GM18505 (cell line): ENCODE results near the gene MYRF.

Experiments used
- ATAC-seq: cut with Tn5 transposase; IDR thresholded peaks from one replicate; pipeline ENCODE4 v1.9.1; 2021; ENCODE audit not compliant: unreplicated experiment
- POLR2A ChIP-seq: IDR thresholded peaks from 4 replicates; pipeline ENCODE4 v1.6.1; 2011; ENCODE audit warnings: borderline replicate concordance; ENCODE audit not compliant: insufficient read depth, insufficient read length; ENCODE audit errors: extremely low read depth

Gene MYRF

GRCh38 chr11:61737636-61738386 is 14.6 kb upstream of the MYRF start:
- TF ChIP-seq POLR2A: no peak
- ATAC-seq: no peak

GRCh38 chr11:61738776-61739175 is 13.7 kb upstream of the MYRF start:
- ATAC-seq: no peak
- TF ChIP-seq POLR2A: no peak

- TF ChIP-seq POLR2A: no peak
- ATAC-seq: no peak
These were observed 13.0 kb upstream of the MYRF start for GRCh38 chr11:61739413-61739812.

- no peak for TF ChIP-seq POLR2A
- ATAC-seq: no peak
These were observed 12.5 kb upstream of the MYRF start for GRCh38 chr11:61739966-61740365.

- no peak for ATAC-seq
- TF ChIP-seq POLR2A: no peak
These were observed 10.0 kb upstream of the MYRF start for GRCh38 chr11:61742391-61742790.

GRCh38 chr11:61743486-61744095 is 8.8 kb upstream of the MYRF start:
- no peak for TF ChIP-seq POLR2A
- no peak for ATAC-seq

- ATAC-seq: no peak
- no peak for TF ChIP-seq POLR2A
These were observed 8.3 kb upstream of the MYRF start for GRCh38 chr11:61744181-61744580.

GRCh38 chr11:61744609-61745156 is 7.8 kb upstream of the MYRF start:
- no peak for TF ChIP-seq POLR2A
- ATAC-seq: no peak

- no peak for TF ChIP-seq POLR2A
- no peak for ATAC-seq
These were observed 6.5 kb upstream of the MYRF start for GRCh38 chr11:61745781-61746441.

- TF ChIP-seq POLR2A: no peak
- no peak for ATAC-seq
These were observed 5.8 kb upstream of the MYRF start for GRCh38 chr11:61746442-61747191.

GRCh38 chr11:61747192-61747966 is 5.1 kb upstream of the MYRF start:
- no peak for ATAC-seq
- TF ChIP-seq POLR2A: no peak

- no peak for ATAC-seq
- no peak for TF ChIP-seq POLR2A
These were observed 4.5 kb upstream of the MYRF start for GRCh38 chr11:61747967-61748285.
